ENCODE data around the gene MRPL49. TPM values are rescaled to one million over a fixed set of nuclear protein-coding genes. Genes with fewer than 3 reads are reported as not detected.
A peak's percentile ranks its signal among the peaks of the same experiment; 100 is the strongest.
"Not testable (repeated sequence)": the region's sequence is repeated elsewhere in the genome, so short reads cannot be mapped to it uniquely, and the experiment has no call there.

MRPL49 gene
- total RNA-seq, 1 experiment from 2014 or later, result 76.9 TPM

- no TSS peak for BruUV-seq (replicated peaks)
- intact Hi-C loops (cut with micrococcal nuclease), result loop anchor here (1.0 to 10.0 kb wide), 3 partner anchors 102 to 269 kb away; partner anchors contain the start of genes ARL2 and ATG2A
- Mint-ChIP-seq H3K27me3 (ENCODE audit: insufficient read depth, unreplicated experiment) (no peaks in the 10 kb centered on the region), H3K36me3 (ENCODE audit: insufficient read depth, unreplicated experiment) (peaks cover 57% of the 10 kb centered on the region), H3K4me1 (ENCODE audit: insufficient read depth, unreplicated experiment) (peaks cover 22% of the 10 kb centered on the region), H3K27ac (ENCODE audit: low read depth, unreplicated experiment) (peak overlapping the region; percentile 88), H3K9me3 (ENCODE audit: unreplicated experiment) (no peaks in the 10 kb centered on the region), H3K4me3 (ENCODE audit: unreplicated experiment) (peak overlapping the region; percentile 82)
- TF ChIP-seq, protein P1, sequence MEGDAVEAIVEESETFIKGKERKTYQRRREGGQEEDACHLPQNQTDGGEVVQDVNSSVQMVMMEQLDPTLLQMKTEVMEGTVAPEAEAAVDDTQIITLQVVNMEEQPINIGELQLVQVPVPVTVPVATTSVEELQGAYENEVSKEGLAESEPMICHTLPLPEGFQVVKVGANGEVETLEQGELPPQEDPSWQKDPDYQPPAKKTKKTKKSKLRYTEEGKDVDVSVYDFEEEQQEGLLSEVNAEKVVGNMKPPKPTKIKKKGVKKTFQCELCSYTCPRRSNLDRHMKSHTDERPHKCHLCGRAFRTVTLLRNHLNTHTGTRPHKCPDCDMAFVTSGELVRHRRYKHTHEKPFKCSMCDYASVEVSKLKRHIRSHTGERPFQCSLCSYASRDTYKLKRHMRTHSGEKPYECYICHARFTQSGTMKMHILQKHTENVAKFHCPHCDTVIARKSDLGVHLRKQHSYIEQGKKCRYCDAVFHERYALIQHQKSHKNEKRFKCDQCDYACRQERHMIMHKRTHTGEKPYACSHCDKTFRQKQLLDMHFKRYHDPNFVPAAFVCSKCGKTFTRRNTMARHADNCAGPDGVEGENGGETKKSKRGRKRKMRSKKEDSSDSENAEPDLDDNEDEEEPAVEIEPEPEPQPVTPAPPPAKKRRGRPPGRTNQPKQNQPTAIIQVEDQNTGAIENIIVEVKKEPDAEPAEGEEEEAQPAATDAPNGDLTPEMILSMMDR (IDR thresholded peaks at IDR 0.05; ENCODE audit: unreplicated experiment), result no peak
- peak; percentile 50 for DNase-seq (ENCODE audit: unreplicated experiment)
- ChIA-PET CTCF (interaction anchor here (0.6 to 2.6 kb wide), 9 partner anchors 13 to 773 kb away, joined by 3 to 12 read pairs (median 3); partner anchors contain the start of gene CDC42BPG), POLR2A (interaction anchor here (1.1 to 8.8 kb wide), 22 partner anchors 8 to 281 kb away, joined by 3 to 122 read pairs (median 9); partner anchors contain the start of genes ARL2, CAPN1, CDC42BPG and CDCA5)
These were observed 5.5 kb upstream of the MRPL49 start for GRCh38 chr11:65116370-65117205.

DNA sequence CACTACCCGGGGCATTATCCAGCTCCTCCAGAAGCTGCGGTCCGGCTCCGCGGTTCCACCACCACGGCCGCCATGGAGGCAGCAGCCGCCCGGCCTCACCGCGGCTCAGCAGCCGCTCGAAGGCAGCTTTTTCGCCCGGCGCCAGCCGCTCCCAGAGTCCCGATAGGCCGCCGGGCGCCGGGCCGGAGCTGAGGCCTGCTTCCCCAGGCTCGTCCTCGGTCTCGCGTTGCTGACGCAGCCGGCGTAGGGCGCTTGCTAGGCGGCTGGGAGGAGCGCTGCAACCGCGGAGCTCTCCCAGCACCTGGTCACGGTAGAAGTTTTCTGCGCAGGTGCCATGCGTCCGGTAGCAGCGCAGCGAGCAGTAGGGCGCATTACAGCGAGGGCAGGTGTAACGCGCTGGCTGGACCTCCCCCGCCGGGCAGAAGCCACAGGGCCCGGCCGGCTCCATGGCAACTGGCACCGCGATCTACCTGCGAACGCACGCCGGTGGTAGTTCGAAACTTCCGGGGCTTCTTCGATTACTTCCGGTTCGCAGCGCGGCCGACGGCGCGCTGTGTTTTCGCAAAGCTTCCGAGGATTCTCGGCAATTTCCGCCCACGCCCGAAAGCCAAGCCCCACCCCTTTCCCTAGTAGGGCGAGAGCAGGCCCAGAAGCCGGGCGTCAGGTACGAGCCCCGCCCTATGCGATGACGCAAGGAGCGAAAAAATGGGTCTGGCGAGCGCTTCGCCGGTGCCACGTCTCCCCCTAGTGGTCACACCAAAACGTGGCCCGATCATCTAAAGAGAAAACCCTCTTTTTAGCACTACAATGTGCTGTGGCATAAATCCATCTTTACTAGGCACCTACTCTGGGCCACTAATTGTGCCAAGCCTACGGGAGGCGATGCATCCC lies 4.7 kb upstream of the MRPL49 start, which contains the start of gene ZNHIT2:
ZNHIT2 (minus strand) TSS at position 496 of the 891 bp plus-strand sequence; CDS start at position 448, 48 bp downstream.
- Mint-ChIP-seq H3K4me3 (ENCODE audit: unreplicated experiment) (peak within 1 kb of the TSS; percentile 82), H3K4me1 (ENCODE audit: insufficient read depth, unreplicated experiment) (peaks cover 16% of the 10 kb centered on the region), H3K36me3 (ENCODE audit: insufficient read depth, unreplicated experiment) (peaks cover 56% of the 10 kb centered on the region), H3K9me3 (ENCODE audit: unreplicated experiment) (no peaks in the 10 kb centered on the region), H3K27ac (ENCODE audit: low read depth, unreplicated experiment) (peak within 1 kb of the TSS; percentile 88), H3K27me3 (ENCODE audit: insufficient read depth, unreplicated experiment) (no peaks in the 10 kb centered on the region)
- no TSS peak for BruUV-seq (replicated peaks)
- CTCF ChIA-PET, result interaction anchor here (0.6 to 2.6 kb wide), 13 partner anchors 12 to 772 kb away, joined by 3 to 12 read pairs (median 3); partner anchors contain the start of gene CDC42BPG
- TF ChIP-seq, protein P1 (IDR thresholded peaks at IDR 0.05; ENCODE audit: unreplicated experiment), result peak; percentile 84
- intact Hi-C loops (cut with micrococcal nuclease), result loop anchor here (1.0 to 10.0 kb wide), 3 partner anchors 103 to 270 kb away; partner anchors contain the start of genes ARL2 and ATG2A
- peak; percentile 99 for DNase-seq (ENCODE audit: unreplicated experiment)
- POLR2A ChIA-PET, result interaction anchor here (0.6 to 8.8 kb wide), 28 partner anchors 9 to 339 kb away, joined by 3 to 122 read pairs (median 5); partner anchors contain the start of genes ARL2, CAPN1, CDC42BPG and CDCA5

GRCh38 chr11:65118097-65118837 lies 3.9 kb upstream of the MRPL49 start:
- intact Hi-C loops (cut with micrococcal nuclease), result loop anchor here (10.0 kb wide), 1 partner anchor 203 kb away; the partner anchor contains the start of gene ATG2A
- peaks cover 56% of the 10 kb centered on the region for H3K36me3 Mint-ChIP-seq (ENCODE audit: insufficient read depth, unreplicated experiment)
- no peak for DNase-seq (ENCODE audit: unreplicated experiment)
- peaks cover 15% of the 10 kb centered on the region for H3K4me1 Mint-ChIP-seq (ENCODE audit: insufficient read depth, unreplicated experiment)
- TF ChIP-seq, protein P1 (IDR thresholded peaks at IDR 0.05; ENCODE audit: unreplicated experiment), result peak; percentile 2
- H3K27ac Mint-ChIP-seq (ENCODE audit: low read depth, unreplicated experiment), result peak overlapping the region; percentile 88
- POLR2A ChIA-PET, result interaction anchor here (0.6 to 8.8 kb wide), 24 partner anchors 10 to 340 kb away, joined by 3 to 122 read pairs (median 5); partner anchors contain the start of genes ARL2, CAPN1, CDC42BPG and CDCA5
- CTCF ChIA-PET, result interaction anchor here (0.6 to 2.6 kb wide), 13 partner anchors 20 to 392 kb away, joined by 3 to 12 read pairs (median 4); partner anchors contain the start of gene CDC42BPG
- BruUV-seq (replicated peaks), result no TSS peak
- no peaks in the 10 kb centered on the region for H3K9me3 Mint-ChIP-seq (ENCODE audit: unreplicated experiment)
- H3K27me3 Mint-ChIP-seq (ENCODE audit: insufficient read depth, unreplicated experiment), result no peaks in the 10 kb centered on the region
- H3K4me3 Mint-ChIP-seq (ENCODE audit: unreplicated experiment), result peak overlapping the region; percentile 82

DNA sequence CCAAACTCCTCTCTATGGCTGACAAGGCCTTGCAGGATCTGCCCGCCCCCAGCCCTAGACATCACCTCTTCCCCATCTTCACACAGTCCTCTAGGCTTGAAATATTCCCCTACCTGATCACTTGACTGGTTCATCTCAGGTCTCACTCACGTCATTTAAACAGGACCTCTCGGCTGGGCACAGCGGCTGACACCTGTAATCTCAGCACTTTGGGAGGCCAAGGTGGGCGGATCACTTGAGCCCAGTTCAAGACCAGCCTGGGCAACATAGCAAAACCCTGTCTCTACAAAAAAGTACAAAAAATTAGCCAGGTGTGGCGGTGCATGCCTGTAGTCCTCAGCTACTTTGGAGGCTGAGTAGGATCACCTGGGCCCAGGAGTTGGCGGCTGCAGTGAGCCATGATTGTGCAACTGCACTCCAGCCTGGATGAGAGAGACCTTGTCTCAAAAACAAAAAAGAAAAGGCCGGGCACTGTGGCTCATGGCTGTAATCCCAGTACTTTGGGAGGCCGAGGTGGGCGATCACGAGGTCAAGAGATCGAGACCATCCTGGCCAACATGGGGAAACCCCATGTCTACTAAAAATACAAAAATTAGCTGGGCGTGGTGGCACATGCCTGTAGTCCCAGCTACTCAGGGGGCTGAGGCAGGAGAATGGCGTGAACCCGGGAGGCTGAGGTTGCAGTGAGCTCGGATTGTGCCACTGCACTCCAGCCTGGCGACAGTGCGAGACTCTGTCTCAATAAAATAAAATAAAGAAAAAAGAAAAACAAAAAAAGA lies 3.0 kb upstream of the MRPL49 start:
- not testable (repeated sequence) for BruUV-seq (replicated peaks); H3K9me3 Mint-ChIP-seq (ENCODE audit: unreplicated experiment); DNase-seq (ENCODE audit: unreplicated experiment); H3K27ac Mint-ChIP-seq (ENCODE audit: low read depth, unreplicated experiment); H3K27me3 Mint-ChIP-seq (ENCODE audit: insufficient read depth, unreplicated experiment); H3K4me3 Mint-ChIP-seq (ENCODE audit: unreplicated experiment)
- ChIA-PET CTCF (interaction anchor here (0.6 to 2.6 kb wide), 10 partner anchors 22 to 392 kb away, joined by 3 to 12 read pairs (median 4); partner anchors contain the start of genes ARL2 and CDC42BPG), POLR2A (interaction anchor here (2.5 to 8.8 kb wide), 6 partner anchors 12 to 104 kb away, joined by 9 to 122 read pairs (median 18); partner anchors contain the start of genes ARL2, CAPN1, SNX15 and SYVN1)
- Mint-ChIP-seq H3K4me1 (ENCODE audit: insufficient read depth, unreplicated experiment) (peaks cover 11% of the 10 kb centered on the region), H3K36me3 (ENCODE audit: insufficient read depth, unreplicated experiment) (peaks cover 61% of the 10 kb centered on the region)
- intact Hi-C loops (cut with micrococcal nuclease), result loop anchor here (10.0 kb wide), 1 partner anchor 204 kb away; the partner anchor contains the start of gene ATG2A

Data from MCF 10A (cell line).